ENCODE data around the gene FGL2. TPM values are rescaled to one million over a fixed set of nuclear protein-coding genes. Genes with fewer than 3 reads are reported as not detected.

The FGL2 gene
- total RNA-seq, 1 experiment from 2014 or later: not detected

- H3K9me3 Mint-ChIP-seq: peaks cover 23% of the 10 kb centered on the region in 2 experiments
- H3K79me1 ChIP-seq (ENCODE audit: insufficient read depth, low read depth, low read length, poor library complexity, severe bottlenecking): no peaks in the 10 kb centered on the region
These were observed 6.1 kb upstream of the FGL2 start for GRCh38 chr7:77205706-77206105.

More at GRCh38 chr7:77205706-77206105, 6.1 kb upstream of the FGL2 start:
- H2BK15ac ChIP-seq (ENCODE audit: low read depth, low read length): no peak overlapping the region
- no CpG with 5 or more reads among the region's 3 CpGs for WGBS (ENCODE audit: extremely low coverage, insufficient read length, low lambda C conversion rate)
- no peak overlapping the region for H4K5ac ChIP-seq (ENCODE audit: insufficient read length, low read depth, low read length)
- H2BK12ac ChIP-seq (ENCODE audit: insufficient read length, low read depth, low read length): no peak overlapping the region
- no peak overlapping the region for H3K27ac Mint-ChIP-seq
- H3K23ac ChIP-seq (ENCODE audit: insufficient read length, low read depth, low read length): no peak overlapping the region
- H3K4me1 Mint-ChIP-seq: no peaks in the 10 kb centered on the region
- no peaks in the 10 kb centered on the region for H3K79me2 ChIP-seq (ENCODE audit: insufficient read depth, low read length)
- DNase-seq: no peak
- no peak overlapping the region for H2BK20ac ChIP-seq (ENCODE audit: low read depth, low read length, poor library complexity, severe bottlenecking)
- H4K20me1 ChIP-seq (ENCODE audit: control insufficient read depth, insufficient read depth, insufficient read length): no peaks in the 10 kb centered on the region
- H3T11ph ChIP-seq (ENCODE audit: low read length): no peak overlapping the region
- no peak overlapping the region for H3K18ac ChIP-seq (ENCODE audit: insufficient read length, low read depth, low read length)
- no peaks in the 10 kb centered on the region for H3K27me3 ChIP-seq (ENCODE audit: insufficient read depth, low read length)
- H3K56ac ChIP-seq (ENCODE audit: insufficient read length, low read depth, low read length): no peak overlapping the region
- peaks cover 3% of the 10 kb centered on the region; the same call in 1 of the 2 replicates for H3K27me3 Mint-ChIP-seq (ENCODE audit: low read depth)
- H3K23me2 ChIP-seq (ENCODE audit: insufficient read length, low read depth, low read length, poor library complexity, severe bottlenecking): no peaks in the 10 kb centered on the region
- no peak overlapping the region for H3K4ac ChIP-seq (ENCODE audit: low read depth, low read length)
- H3K4me3 Mint-ChIP-seq: no peak overlapping the region
- no peak overlapping the region for H3K14ac ChIP-seq (ENCODE audit: insufficient read depth, low read length)
- no peak overlapping the region for H3K27ac ChIP-seq (ENCODE audit: insufficient read length, low read depth, low read length)
- H2BK5ac ChIP-seq (ENCODE audit: insufficient read length, low read length): no peak overlapping the region
- TF ChIP-seq CTCF (conservative IDR thresholded peaks at IDR 0.05): no peak
- peaks cover 15 to 22% (median 19%) of the 10 kb centered on the region in 3 experiments for H3K36me3 Mint-ChIP-seq (ENCODE audit: insufficient read depth in 1 of 3, low read depth in 3 of 3)
- no peaks in the 10 kb centered on the region for H3K4me1 ChIP-seq (ENCODE audit: insufficient read depth, low read length)
- H4K91ac ChIP-seq (ENCODE audit: insufficient read length, low read depth, low read length): no peak overlapping the region
- H4K8ac ChIP-seq (replicated peaks; ENCODE audit: insufficient read length, low read depth, low read length): no peak overlapping the region
- no peak overlapping the region for H2AFZ ChIP-seq (ENCODE audit: low read length)
- H3K4me2 ChIP-seq (ENCODE audit: insufficient read depth, insufficient read length, low read length): no peak overlapping the region
- H3K9me3 ChIP-seq (ENCODE audit: control insufficient read depth, low read depth, low read length): peaks cover 23% of the 10 kb centered on the region
- no peak overlapping the region for H2BK120ac ChIP-seq (ENCODE audit: low read depth, low read length, poor library complexity, severe bottlenecking)
- H3K9ac ChIP-seq (ENCODE audit: extremely low read depth, insufficient read length, low read length): no peak overlapping the region
- H2AK5ac ChIP-seq (ENCODE audit: insufficient read length, low read length): no peak overlapping the region
